ENCODE data around the gene VPS13D.

The VPS13D gene

DNA sequence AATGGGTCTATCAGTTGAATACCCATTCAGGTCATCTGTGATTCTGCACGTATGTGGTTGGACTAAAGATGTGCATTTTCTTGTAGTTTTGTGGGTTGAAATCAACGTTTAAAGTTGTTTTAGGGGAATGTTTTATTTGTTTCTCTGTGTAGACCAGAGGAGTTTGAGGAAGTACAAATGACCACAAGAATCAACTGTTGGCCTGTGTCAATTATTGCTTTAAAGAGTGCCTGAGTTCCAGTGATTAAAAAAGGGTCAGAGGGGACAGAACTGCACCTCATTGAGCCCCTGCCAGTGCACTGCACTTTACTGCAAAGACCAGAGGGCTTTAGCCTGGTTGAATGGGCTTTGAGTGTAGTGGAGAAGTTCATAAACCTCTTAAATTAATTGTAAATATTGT is 190.3 kb downstream of the VPS13D start:
- H3K9me3 ChIP-seq (ENCODE audit: insufficient read depth, low read depth, low read length) = no peaks in the 10 kb centered on the region
- peaks cover 24% of the 10 kb centered on the region for H3K36me3 ChIP-seq (ENCODE audit: insufficient read depth, low read length)
- no peak overlapping the region for H3K27ac ChIP-seq (ENCODE audit: low read depth, low read length)
- no peak overlapping the region for H3K9ac ChIP-seq (ENCODE audit: low read depth, low read length)
- no peaks in the 10 kb centered on the region for H3K4me1 ChIP-seq (ENCODE audit: insufficient read depth, low read length)
- H3K27me3 ChIP-seq (ENCODE audit: insufficient read depth, low read length) = no peaks in the 10 kb centered on the region
- 88% methylated on average over 2 of the region's 2 CpGs for WGBS
- H3K4me3 ChIP-seq (ENCODE audit: low read length) = no peak overlapping the region

DNA sequence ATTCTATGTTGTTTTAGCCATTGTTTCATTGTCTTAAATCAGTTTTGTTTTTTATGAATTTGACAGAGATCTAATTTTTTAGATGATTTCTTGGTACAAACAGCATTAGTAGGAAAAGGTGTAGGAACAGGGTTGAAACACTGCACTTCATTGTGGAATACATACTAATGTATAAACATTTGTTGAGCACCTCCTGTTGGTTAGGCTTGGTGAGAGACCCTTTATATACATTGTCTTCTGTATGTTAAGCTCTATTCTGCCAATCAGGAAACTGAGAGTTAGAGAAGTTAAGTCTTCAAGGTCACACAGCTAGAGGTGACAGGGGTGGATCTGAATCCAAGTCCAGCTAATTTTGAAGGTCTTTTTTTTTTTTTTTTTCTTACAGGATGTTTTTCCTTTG is 192.7 kb downstream of the VPS13D start:
- peaks cover 5% of the 10 kb centered on the region for H3K36me3 ChIP-seq (ENCODE audit: insufficient read depth, low read length)
- H3K9me3 ChIP-seq (ENCODE audit: insufficient read depth, low read depth, low read length) = no peaks in the 10 kb centered on the region
- no peaks in the 10 kb centered on the region for H3K4me1 ChIP-seq (ENCODE audit: insufficient read depth, low read length)
- no peak overlapping the region for H3K4me3 ChIP-seq (ENCODE audit: low read length)
- H3K9ac ChIP-seq (ENCODE audit: low read depth, low read length) = no peak overlapping the region
- no peaks in the 10 kb centered on the region for H3K27me3 ChIP-seq (ENCODE audit: insufficient read depth, low read length)
- no peak overlapping the region for H3K27ac ChIP-seq (ENCODE audit: low read depth, low read length)

DNA sequence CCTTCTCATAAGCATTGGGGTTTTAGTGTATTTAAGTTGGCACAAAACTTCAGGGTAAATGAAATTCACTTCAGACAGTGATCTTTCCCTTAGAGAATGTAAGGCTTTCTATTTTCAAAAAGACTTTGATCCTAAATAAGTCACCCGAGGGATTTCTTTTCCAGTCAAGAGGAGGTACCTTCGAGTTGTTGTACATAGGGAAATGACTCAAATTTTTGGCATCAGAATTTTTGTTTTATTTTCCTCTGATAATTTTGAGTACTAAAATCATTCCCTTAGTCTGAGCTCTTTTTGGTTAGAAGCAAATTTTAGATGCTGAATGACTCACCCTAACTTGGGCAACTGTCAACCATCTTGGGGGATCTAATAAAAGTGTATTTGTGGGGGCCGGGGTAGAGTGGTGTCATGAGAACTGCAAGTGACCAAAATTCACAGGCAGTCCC is 194.3 kb downstream of the VPS13D start:
- no peak overlapping the region for H3K9ac ChIP-seq (ENCODE audit: low read depth, low read length)
- no peak overlapping the region for H3K4me3 ChIP-seq (ENCODE audit: low read length)
- H3K27me3 ChIP-seq (ENCODE audit: insufficient read depth, low read length) = no peaks in the 10 kb centered on the region
- H3K36me3 ChIP-seq (ENCODE audit: insufficient read depth, low read length) = no peaks in the 10 kb centered on the region; the same call in 1 of the 2 replicates
- H3K4me1 ChIP-seq (ENCODE audit: insufficient read depth, low read length) = no peaks in the 10 kb centered on the region
- 91% methylated on average over 3 of the region's 3 CpGs for WGBS
- no peak overlapping the region for H3K27ac ChIP-seq (ENCODE audit: low read depth, low read length)
- H3K9me3 ChIP-seq (ENCODE audit: insufficient read depth, low read depth, low read length) = no peaks in the 10 kb centered on the region

DNA sequence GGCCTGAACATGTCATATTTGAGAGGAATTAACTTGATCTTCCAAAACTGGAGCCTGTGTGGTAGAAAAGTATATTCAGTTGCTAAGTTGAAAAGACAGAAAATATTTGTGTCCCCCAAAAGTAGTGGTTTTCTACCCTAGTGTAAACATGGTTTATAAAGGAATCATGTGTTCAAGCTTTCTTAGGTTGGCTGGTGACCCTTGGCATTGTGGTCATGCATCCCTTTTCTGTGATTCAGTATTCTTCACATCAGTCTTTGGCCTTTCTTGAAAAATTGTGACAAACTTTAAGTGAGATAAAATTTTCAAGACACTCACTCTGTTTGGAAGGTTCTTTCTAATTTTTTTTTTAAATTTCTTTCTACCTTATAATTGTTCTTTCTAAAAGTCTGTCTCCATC is 195.0 kb downstream of the VPS13D start:
- H3K27me3 ChIP-seq (ENCODE audit: insufficient read depth, low read length) = no peaks in the 10 kb centered on the region
- no peaks in the 10 kb centered on the region; the same call in 1 of the 2 replicates for H3K36me3 ChIP-seq (ENCODE audit: insufficient read depth, low read length)

DNA sequence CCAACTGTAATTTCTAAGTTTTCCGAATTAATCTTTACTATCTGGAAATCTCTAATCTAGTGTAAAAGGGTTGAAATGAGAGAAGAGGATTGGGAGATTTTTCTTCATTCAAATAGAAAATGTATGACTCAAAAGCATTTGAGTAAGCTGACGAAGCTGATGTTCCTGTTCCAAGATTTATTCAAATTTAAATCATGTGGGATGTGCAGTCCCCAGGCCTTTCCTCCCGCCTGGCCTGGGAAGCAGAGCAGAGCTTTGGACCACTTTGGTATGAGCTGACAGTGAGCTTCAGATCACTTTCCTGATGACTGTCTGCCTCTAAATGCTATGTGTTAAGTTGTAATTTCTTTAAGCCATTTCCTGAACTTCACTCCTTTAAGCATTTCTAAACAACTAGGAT is 196.2 kb downstream of the VPS13D start:
- H3K27me3 ChIP-seq (ENCODE audit: insufficient read depth, low read length) = no peaks in the 10 kb centered on the region
- H3K9ac ChIP-seq (ENCODE audit: low read depth, low read length) = no peak overlapping the region
- H3K9me3 ChIP-seq (ENCODE audit: insufficient read depth, low read depth, low read length) = no peaks in the 10 kb centered on the region
- WGBS = 74% methylated on average over 2 of the region's 3 CpGs
- H3K4me1 ChIP-seq (ENCODE audit: insufficient read depth, low read length) = no peaks in the 10 kb centered on the region
- no peak overlapping the region for H3K4me3 ChIP-seq (ENCODE audit: low read length)
- H3K36me3 ChIP-seq (ENCODE audit: insufficient read depth, low read length) = no peaks in the 10 kb centered on the region; the same call in 1 of the 2 replicates
- H3K27ac ChIP-seq (ENCODE audit: low read depth, low read length) = no peak overlapping the region

More for the DNA sequence above, 195.0 kb downstream of the VPS13D start:
- H3K4me3 ChIP-seq (ENCODE audit: low read length) = no peak overlapping the region
- no peak overlapping the region for H3K9ac ChIP-seq (ENCODE audit: low read depth, low read length)
- no peak overlapping the region for H3K27ac ChIP-seq (ENCODE audit: low read depth, low read length)
- H3K4me1 ChIP-seq (ENCODE audit: insufficient read depth, low read length) = no peaks in the 10 kb centered on the region
- no peaks in the 10 kb centered on the region for H3K9me3 ChIP-seq (ENCODE audit: insufficient read depth, low read depth, low read length)

DNA sequence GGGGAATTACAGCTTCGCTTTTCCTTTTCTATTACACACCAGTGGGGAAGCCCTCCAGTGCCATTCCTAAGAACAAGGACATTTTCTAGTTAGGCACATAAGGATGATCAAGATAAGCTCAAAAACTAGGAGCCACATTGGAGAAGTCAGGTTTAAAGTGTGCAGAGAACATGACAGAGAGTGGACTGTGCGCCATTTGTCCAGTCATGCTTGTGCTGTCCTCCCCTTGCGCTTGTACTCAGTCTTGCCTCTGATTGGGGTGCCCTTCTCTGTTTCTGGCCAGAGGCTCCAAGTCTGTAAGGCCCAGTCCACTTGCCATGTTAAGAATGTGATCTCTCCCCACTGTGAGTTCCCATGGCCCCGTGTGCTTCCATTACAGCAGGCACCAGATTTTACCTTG is 198.5 kb downstream of the VPS13D start:
- Histone ChIP-seq H3K4me1 (ENCODE audit: insufficient read depth, low read length) (no peaks in the 10 kb centered on the region), H3K9me3 (ENCODE audit: insufficient read depth, low read depth, low read length) (no peaks in the 10 kb centered on the region), H3K27ac (ENCODE audit: low read depth, low read length) (no peak overlapping the region), H3K27me3 (ENCODE audit: insufficient read depth, low read length) (no peaks in the 10 kb centered on the region), H3K36me3 (ENCODE audit: insufficient read depth, low read length) (no peaks in the 10 kb centered on the region), H3K4me3 (ENCODE audit: low read length) (no peak overlapping the region), H3K9ac (ENCODE audit: low read depth, low read length) (no peak overlapping the region)
- WGBS = 93% methylated on average over 4 of the region's 4 CpGs

DNA sequence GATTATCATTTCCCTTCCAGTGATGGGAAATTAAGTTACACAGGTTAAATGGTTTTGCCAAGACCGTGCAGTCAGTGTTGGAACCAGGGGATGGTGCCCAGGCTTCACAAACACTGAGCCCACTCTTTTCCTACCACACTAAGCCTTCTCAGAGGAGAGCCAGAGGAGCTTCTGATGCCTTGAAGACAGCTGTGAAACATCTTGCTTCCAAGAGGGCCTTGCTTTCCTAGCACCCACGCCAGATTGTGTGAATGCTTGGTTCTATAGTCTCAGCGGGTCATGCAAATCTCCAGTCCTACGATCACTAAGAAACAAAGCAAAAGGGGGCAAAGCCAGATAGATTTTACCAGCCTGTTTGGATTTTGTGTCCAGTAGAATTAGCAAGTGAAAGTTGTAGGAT is 200.7 kb downstream of the VPS13D start:
- Histone ChIP-seq H3K4me1 (ENCODE audit: insufficient read depth, low read length) (peaks cover 7% of the 10 kb centered on the region; the same call in 1 of the 2 replicates), H3K9ac (ENCODE audit: low read depth, low read length) (no peak overlapping the region), H3K36me3 (ENCODE audit: insufficient read depth, low read length) (no peaks in the 10 kb centered on the region), H3K9me3 (ENCODE audit: insufficient read depth, low read depth, low read length) (no peaks in the 10 kb centered on the region), H3K4me3 (ENCODE audit: low read length) (no peak overlapping the region), H3K27ac (ENCODE audit: low read depth, low read length) (no peak overlapping the region), H3K27me3 (ENCODE audit: insufficient read depth, low read length) (no peaks in the 10 kb centered on the region)
- 96% methylated on average over 4 of the region's 4 CpGs for WGBS

DNA sequence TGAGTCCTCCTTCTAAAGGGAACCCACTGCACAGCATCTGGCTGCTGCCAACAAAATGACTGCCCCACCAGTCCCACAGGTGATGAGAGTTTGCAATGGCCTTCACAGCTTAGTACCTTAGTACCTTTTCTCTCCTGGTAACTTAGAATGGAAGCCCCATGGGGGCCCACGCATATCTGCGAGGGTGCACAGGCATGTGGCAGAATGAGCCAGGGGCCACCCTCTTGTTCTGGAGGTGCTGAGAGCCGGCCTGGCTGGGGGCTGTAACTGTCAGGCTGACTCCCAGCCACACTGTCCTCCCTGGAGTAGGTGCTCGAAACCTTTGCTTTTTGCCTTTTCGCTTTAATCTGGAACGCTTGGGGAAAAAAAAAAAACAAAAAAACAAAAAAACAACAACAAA is 203.1 kb downstream of the VPS13D start:
- Histone ChIP-seq H3K9me3 (ENCODE audit: insufficient read depth, low read depth, low read length) (no peaks in the 10 kb centered on the region), H3K4me1 (ENCODE audit: insufficient read depth, low read length) (peaks cover 7% of the 10 kb centered on the region; the same call in 1 of the 2 replicates), H3K27ac (ENCODE audit: low read depth, low read length) (no peak overlapping the region), H3K36me3 (ENCODE audit: insufficient read depth, low read length) (no peaks in the 10 kb centered on the region), H3K4me3 (ENCODE audit: low read length) (no peak overlapping the region), H3K27me3 (ENCODE audit: insufficient read depth, low read length) (no peaks in the 10 kb centered on the region), H3K9ac (ENCODE audit: low read depth, low read length) (no peak overlapping the region)
- 95% methylated on average over 6 of the region's 6 CpGs for WGBS

DNA sequence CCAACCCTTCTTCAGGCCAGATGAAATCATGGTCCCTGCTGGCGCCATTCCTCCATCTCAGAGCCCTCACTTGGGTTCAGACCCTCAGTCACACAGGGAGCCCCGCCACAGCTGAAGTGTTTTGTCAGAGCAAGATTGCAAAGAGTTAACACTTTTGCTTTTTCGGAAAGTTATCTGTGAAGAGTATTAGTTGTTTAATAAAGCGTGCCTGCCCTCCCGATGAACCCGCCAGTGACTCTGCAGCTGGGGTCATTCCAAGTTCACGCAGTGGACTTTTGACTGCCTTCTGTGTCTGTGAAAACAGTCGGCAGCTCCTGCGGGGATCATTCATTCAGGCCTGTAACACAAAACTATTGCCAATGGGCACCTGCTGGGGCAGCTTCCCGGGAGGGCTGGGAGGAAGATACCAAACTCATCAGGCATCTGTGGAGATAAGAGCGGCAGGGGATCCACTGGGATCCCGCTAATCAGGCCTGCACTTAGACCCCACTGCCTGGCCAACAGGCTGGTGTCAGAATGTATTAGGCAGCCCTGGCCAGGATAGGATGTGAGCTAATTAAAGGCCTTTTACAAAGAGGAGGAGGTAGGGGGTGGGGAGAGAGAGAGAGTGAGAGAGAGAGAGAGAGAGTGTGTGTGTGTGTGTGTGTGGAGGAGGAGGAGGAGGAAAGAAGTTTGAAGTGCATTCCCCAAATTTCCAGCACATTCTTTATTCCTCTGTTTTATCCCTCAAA is 203.7 kb downstream of the VPS13D start:
- Histone ChIP-seq H3K27ac (ENCODE audit: low read depth, low read length) (no peak overlapping the region), H3K27me3 (ENCODE audit: insufficient read depth, low read length) (no peaks in the 10 kb centered on the region), H3K9me3 (ENCODE audit: insufficient read depth, low read depth, low read length) (no peaks in the 10 kb centered on the region), H3K36me3 (ENCODE audit: insufficient read depth, low read length) (0 out of 2 replicates have a peak, but pooled peaks cover 4% of the 10 kb centered on the region), H3K9ac (ENCODE audit: low read depth, low read length) (no peak overlapping the region), H3K4me1 (ENCODE audit: insufficient read depth, low read length) (peaks cover 7% of the 10 kb centered on the region; the same call in 1 of the 2 replicates), H3K4me3 (ENCODE audit: low read length) (no peak overlapping the region)
- 65% methylated on average over 12 of the region's 12 CpGs for WGBS

DNA sequence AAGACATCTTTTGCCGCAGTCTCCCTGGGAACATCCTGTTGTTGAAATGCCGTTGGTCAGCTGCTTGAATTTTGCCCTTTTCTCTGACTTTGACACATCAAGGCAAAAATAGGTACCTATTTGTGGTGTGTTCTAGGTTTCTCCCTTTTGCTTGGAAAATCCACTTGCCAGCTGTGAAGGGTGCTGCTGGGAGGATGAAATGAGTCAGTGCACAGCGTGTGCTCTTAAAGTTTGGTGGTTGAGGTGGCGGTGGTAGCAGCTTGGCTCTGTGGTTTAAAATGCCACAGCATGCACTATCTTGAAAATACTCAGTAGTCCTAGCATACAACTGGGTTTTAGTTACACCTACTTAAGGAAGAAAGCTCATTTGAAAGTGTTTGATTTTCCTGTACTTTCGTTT is 204.3 kb downstream of the VPS13D start:
- Histone ChIP-seq H3K4me1 (ENCODE audit: insufficient read depth, low read length) (peaks cover 7% of the 10 kb centered on the region; the same call in 1 of the 2 replicates), H3K36me3 (ENCODE audit: insufficient read depth, low read length) (0 out of 2 replicates have a peak, but pooled peaks cover 5% of the 10 kb centered on the region)

DNA sequence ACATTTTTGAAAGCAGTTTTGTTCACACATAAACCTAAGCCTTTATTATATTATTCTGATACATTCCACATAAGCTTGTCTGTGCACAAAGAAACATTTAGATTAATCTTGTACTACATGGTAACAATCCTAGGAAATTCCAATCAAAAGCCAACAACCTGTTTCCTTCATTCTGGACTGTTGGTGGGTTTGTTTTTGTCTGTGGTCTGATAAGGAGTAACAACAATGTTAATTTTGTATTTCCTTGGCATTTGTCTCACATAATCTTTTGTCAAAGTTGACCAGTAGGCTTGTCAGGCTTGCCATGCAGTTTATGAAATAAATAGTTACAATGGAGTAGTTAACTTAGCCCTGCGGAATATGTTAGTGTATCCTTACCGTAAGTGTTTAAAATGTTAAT is 204.9 kb downstream of the VPS13D start:
- Histone ChIP-seq H3K36me3 (ENCODE audit: insufficient read depth, low read length) (0 out of 2 replicates have a peak, but pooled peaks cover 5% of the 10 kb centered on the region), H3K9ac (ENCODE audit: low read depth, low read length) (no peak overlapping the region), H3K27ac (ENCODE audit: low read depth, low read length) (no peak overlapping the region), H3K9me3 (ENCODE audit: insufficient read depth, low read depth, low read length) (no peaks in the 10 kb centered on the region), H3K4me3 (ENCODE audit: low read length) (no peak overlapping the region), H3K4me1 (ENCODE audit: insufficient read depth, low read length) (peaks cover 7% of the 10 kb centered on the region; the same call in 1 of the 2 replicates), H3K27me3 (ENCODE audit: insufficient read depth, low read length) (no peaks in the 10 kb centered on the region)
- WGBS = 100% methylated on average over 1 of the region's 2 CpGs

More for the DNA sequence above, 204.3 kb downstream of the VPS13D start:
- Histone ChIP-seq H3K4me3 (ENCODE audit: low read length) (no peak overlapping the region), H3K9ac (ENCODE audit: low read depth, low read length) (no peak overlapping the region), H3K27me3 (ENCODE audit: insufficient read depth, low read length) (no peaks in the 10 kb centered on the region), H3K9me3 (ENCODE audit: insufficient read depth, low read depth, low read length) (no peaks in the 10 kb centered on the region), H3K27ac (ENCODE audit: low read depth, low read length) (no peak overlapping the region)
- WGBS = 79% methylated on average over 4 of the region's 5 CpGs

All from HUES64 (cell line).